Activated CD8-positive, alpha-beta memory T cell treated with anti-CD3 and anti-CD28 coated beads, Interleukin-2, amount 50 U/mL, for 24 hours (primary cell): ENCODE data around the gene NCF4.

Source experiments
- DNase-seq: peaks from one replicate; pipeline ENCODE4 v3.0.0-alpha.2; 2020; ENCODE audit errors: extremely low read depth

Gene NCF4

DNA sequence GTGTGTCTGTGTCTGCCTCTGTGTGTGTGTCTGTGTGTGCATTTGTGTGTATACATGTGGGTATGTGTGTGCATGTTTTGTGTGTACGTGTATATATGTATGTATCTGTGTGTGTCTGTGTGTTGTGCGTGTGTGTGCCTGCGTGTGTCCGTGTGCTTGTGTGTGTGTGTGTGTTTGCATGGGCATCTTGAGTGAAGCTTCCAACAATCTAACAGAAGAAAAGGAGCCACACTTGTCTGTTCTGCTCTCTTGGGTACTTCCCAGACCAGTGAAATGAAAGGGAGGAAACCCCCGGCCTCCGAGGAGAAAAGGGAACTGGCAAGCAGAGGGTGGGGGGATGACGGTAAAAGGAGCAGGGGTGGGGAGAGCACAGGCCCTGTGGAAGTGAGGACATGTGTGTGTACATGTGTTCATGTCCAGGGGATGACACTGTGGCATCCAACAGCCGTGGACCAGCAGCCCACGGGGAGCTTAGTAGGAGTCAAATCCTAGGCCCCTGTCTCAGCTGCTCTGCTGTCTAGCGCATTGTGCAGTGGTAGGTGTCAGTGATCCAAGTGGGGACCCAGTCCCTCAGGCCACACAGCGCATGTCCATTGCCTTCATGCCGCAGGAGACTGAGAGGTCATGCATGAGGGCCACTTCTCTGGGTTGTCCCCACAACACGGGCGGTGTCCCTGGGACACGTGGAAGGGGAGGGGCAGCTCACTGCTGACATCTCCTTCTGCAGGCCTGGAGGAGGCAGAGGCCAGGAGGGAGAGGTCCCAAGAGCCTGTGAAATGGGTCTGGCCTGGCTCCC, 60.7 kb downstream of the NCF4 start:
- no peak for DNase-seq

GRCh38 chr22:36922105-36922608, 61.4 kb downstream of the NCF4 start:
- DNase-seq: no peak

DNA sequence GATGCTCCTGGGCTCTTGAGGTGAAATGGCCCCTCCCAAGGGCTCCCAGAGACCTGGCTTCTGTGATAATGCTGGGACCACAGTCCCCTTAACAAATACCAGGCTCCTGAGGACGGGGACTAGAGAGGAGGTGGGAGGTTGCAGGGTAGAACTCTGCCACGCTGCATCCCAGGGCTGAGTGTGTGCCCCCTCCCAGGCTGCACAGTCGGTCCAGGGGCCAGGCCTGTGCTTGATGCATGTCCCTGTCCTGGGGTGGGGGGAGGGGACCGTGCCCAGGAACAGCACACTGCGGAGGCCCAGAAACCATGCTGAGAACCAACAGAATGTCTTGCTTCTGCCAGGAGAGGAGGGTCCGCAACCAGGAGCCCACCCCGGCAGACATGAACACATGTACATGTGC, 61.9 kb downstream of the NCF4 start:
- DNase-seq: no peak

DNA sequence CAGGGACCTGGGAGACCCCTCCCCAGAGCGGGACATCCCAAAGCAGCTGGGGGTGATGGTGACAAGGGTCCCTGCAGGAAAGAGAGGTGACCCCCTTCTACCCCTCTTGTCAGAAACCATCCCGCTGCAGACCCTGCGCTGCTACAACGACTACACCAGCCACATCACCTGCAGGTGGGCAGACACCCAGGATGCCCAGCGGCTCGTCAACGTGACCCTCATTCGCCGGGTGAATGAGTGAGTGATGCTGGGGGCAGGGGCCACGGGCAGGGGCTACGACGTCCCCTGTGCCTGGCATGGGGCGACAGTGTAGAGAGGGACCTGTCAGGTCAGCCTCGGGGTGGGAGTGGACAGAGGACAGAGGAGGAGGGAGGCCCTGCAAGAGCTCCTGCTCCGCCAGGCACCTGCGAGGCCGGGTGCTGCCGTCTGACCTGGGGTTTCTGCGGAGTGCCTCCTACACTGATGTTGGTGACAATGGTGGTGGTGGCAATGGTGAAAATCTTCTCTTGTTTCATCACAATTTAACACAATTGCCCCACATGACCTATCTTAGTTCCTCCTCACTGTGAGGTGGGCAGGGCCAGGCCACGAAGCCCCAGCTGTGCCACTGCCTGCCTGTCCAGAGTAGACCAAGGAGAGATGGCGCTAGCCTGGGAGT, 62.5 kb downstream of the NCF4 start:
- DNase-seq: no peak

DNA sequence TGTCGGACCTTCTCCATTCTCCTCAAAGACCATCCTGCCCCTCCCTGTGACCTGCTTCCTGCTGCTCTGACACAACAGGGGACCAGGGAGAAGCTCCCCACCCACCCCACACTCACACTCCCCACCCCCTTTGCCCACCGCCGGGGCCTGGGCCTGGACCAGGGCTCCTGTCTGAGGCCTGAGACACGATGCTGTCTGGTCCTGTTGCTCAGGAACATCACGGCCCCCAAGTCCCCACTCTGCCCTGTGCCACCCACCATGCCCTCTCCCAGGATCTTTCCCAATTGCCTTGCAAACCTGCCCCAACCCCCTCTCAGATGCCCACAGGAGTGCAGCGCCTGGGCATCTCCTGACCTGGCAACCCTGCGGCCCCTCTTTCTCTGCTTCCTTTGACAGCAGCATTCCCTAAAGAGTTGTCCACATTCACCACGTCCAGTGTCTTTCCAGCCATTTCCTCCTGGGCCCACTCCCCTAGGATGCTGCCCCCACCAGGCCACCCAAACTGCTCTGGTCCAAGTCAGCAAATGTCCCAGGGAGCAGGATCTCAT, 63.4 kb downstream of the NCF4 start:
- DNase-seq: no peak

GRCh38 chr22:36925388-36926290, 64.8 kb downstream of the NCF4 start:
- DNase-seq: no peak

DNA sequence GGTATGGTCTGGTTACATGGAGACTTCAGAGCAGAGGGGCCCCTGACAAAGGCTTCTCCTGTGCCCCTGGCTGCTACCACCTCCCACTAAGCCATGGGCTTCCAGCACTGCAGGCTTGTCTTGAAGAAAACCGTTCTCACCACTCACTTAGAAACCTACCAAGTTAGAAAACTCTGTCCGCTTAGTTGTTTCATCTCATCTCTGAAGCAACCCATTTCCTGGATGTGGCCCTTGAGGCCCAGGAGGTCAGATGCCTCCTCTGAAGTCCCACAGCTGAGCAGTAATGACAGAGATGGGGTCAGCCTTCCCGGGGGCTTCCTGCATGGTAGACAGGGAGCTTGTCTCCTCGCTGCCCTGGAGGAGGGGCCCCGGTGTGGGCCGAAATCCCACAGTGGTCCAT, 65.5 kb downstream of the NCF4 start:
- DNase-seq: no peak

- no peak for DNase-seq
Measured at GRCh38 chr22:36926721-36927435, 66.1 kb downstream of the NCF4 start.
